H4 (cell line): ENCODE results near the gene RDM1. TPM values are rescaled to one million over a fixed set of nuclear protein-coding genes. Genes with fewer than 3 reads are reported as not detected.
"Not testable (repeated sequence)": the region's sequence is repeated elsewhere in the genome, so short reads cannot be mapped to it uniquely, and the experiment has no call there.

ENCODE experiments used
- DNase-seq: peaks from one replicate; pipeline ENCODE4 v3.0.0-alpha.2; 2015; ENCODE audit warnings: low spot score
- total RNA-seq: library from RNA; depleted of rRNA; stranded (reverse); fragments of >200 nt; shearing (Covaris generic); gene quantifications from 2 replicates; pipeline ENCODE4 v1.2.3, GENCODE V29; 2014

Gene RDM1
- total RNA-seq, 1 experiment from 2014 or later, result 0.66 TPM

DNA sequence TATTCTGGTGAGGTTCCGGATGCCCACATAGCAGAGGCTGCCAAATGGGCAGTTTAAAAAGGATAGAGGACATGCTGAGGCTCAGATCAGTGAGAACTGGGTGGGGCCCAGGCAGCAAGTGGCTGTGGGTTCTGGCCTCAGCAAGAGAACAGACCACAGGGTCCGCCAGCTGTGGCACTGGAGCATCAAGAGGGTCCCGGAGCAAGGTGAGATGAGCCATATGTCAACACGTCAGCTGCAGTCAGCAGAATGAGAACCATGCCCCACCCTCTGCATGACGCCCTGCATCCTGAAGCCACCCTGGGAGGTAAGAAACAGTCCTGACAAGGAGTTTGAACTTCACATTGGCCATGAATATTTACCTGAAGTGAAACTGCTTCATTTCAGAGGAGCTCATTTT is 30.3 kb downstream of the RDM1 start:
- no peak for DNase-seq

DNA sequence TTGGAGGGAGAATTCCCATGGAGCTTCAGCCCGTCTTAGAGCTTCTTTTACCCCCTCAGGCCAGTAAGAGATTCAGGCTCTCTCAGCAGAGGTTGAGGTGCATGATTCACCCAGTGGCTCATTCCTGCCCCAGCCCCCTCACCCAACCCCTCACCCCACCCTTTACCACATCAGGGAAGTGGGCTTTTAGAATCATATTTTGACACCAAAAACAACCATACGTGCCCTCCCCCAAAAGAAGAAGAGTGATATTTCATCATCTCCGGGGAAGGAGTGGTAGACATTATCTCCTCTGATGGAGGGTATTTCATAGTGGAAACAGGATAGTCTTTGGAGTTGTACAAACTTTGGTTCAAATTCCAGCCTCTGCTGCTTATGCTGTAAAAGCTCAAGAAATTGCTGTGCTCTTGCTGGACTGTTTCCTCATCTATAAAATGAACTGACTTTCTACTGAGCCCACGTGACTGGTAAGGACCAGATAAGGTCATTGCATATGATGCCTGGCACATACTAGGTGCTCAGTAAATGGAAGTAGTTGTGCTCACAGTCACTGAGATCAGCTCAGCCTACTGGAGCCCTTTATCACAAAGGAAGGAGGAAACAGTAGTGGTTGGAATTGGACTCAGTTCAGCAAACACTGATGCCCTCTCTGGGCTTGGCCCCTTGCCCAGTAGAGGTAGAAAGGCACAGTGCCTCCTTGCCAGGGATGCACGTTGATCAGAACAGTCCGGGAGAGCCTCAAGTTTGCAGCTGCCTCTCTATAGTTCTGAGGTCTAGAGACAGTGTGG is 32.1 kb downstream of the RDM1 start:
- DNase-seq, result peak; percentile 64

DNA sequence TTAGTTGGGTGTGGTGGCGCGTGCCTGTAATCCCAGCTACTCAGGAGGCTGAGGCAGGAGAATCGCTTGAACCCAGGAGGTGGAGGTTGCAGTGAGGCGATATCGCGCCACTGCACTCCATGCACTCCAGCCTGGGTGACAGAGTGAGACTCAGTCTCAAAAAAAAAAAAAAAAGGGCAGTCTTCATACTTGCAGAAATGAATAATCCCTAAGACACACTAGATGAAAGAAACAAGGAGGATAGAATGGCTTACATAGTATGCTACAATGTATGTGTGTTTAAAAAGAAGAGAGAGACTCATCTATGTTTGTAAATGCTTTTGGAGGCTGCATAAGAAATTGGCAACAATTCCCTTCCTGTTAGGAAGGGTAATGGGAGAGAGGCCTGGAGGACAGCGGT is 32.8 kb downstream of the RDM1 start:
- DNase-seq, result not testable (repeated sequence)

DNA sequence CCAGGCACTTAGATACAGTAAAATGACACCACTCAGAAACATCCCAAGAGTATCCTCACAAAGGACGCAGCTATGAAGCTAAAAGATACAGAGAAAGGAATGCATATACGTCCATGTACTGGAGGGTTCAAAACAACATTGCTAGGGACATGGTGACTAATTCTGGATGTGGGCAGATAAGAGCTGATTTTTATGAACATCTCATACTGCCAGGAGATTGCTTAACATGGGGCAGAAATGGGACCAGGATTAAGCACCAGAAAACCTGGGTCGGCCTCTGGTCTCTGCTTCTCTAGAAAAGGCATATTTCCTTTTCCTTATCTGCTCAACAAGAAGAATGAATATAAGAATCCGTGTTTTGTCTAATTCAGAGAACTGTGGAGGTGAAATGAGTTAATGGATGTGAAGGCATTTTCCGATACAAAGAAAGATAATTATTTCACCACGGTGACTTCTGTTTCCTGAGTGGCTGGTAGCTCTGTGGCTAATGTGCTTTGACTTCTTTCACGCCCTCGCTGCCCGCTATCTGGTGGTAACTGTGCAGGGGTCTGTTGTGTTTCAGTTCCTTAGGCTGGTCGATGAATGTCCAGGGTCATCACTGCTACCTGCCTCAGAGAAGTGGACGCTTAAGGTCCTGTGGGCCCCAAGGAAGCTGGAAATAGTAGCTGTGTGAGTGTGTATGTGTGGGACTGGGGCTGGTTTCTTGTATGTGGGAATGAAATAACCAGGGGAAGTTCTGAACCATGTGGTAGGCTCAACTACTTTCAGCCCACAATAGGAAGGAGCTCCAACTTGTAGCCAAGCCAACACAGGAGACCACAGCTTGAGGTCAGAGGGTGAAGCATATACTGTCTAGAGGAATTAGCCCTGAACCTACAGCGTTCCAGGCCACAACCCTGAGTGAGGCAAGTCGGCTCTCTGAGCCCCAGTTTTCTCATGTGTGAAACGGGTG is 34.7 kb downstream of the RDM1 start:
- DNase-seq, result no peak

DNA sequence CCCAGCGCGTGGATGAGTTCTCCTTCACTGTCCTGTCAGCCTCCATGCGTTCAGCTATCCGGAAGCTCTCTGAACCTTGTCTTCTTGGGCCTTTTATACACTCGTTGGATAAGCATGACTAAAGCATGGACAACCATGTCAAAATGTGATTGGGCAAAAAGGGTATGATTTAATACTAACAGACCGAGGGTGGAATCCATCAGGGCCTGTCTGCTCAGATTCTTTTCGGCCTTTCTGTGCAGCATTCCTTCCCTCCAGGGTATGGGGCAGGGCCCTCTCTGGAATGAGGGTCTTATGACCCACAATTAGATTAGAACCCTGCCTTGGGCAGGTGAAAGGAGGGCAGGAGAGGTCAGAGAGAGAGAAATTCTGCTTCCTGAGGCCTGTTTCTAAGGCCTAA is 36.4 kb downstream of the RDM1 start:
- no peak for DNase-seq

DNA sequence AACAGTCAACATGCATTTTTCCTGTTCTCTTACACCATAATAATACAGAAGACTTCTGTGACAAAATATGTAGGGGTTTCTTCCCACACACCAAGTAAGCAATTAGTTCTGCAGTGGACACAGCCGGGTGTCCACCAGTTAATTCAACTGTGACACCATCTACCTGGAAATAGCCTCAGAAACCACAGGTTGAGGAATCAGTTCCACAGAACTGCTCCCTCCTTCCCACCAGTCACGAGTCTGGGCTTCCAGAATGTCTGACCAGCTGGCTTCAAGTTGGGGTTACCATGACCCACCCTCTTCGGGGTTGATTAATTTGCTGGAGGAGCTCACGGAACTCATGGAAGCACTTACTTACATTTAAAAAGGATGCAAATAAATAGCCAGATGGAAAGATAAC is 36.8 kb downstream of the RDM1 start:
- no peak for DNase-seq

DNA sequence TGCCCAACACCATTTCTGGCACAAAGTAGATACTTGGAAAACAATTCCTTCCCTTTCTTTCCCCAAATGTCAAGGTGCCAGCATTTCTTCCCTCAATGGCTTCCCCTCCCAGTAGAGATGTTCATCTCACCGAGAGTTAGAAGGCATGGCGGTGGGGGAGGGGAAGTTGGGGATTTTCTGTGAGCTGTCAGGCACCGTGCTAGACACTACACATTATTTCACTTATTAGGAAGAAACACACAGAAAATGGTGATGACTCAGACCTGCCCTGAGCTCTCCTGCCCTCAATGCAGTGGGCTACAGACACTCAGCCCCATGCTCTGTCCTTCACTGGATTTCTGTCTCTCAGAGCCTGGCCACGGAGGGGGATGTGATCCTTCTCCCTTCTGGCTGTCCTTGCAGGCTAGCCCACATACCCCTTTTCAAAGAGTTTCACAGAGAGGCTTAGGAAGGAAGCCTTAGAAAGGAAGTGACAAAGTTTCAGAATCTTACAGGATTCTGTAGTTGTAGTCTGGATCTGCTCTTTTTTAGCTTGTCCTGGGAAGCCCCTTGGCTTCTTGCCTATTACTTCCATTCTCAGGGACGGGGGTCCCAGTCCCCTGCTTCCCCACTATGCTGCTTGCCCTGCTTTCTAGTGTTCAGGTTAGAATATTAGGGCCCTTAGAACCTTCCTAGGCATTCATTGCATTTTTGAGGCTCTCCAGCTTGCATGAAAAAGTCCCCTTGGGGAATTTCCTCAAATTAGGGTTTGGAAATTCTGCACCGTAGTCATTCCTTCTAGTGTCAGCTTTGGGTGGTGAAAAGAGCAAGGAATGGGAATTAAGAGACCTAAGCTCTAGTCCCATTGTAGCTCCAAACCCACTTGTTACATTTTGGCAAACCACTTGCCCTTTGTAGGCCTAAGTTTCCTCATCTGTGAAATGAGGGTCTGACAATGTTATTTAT is 38.2 kb downstream of the RDM1 start:
- DNase-seq, result no peak

DNA sequence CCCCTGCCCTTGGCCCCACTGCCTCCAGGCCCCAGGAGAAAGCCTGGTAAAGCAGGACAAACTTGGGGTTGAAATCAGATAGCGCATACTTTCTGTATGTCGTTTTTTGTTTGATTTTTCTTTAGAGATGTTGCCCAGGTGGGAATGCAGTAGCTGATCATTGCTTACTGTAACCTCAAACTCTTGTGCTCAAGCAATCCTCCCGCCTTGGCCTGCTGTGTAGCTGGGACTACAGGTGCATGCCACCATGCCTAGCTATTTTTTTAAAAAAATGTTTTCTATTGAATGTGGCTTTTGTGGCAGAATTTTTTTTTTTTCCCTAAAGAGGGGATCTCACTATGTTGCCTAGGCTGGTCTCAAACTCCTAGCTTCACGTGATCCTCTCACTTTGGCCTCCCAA is 39.3 kb downstream of the RDM1 start:
- no peak for DNase-seq

DNA sequence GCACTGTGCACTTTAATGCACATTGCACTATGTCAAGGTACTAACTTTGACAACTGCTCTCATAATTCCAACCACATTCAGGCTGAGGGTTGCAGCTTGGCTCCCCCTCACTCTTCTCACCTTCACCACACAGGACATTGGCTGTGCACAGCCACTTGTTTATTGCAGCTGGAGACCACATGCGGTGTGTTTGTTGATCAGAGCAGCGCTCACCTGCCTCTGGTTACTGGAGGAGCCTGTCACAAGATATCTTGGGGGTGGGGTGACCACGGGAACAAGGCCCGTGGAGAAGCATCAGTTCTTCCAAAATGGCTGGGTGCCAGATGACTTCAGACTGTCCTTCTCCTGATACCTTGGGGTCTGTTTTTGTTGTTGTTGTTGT is 39.8 kb downstream of the RDM1 start:
- no peak for DNase-seq

DNA sequence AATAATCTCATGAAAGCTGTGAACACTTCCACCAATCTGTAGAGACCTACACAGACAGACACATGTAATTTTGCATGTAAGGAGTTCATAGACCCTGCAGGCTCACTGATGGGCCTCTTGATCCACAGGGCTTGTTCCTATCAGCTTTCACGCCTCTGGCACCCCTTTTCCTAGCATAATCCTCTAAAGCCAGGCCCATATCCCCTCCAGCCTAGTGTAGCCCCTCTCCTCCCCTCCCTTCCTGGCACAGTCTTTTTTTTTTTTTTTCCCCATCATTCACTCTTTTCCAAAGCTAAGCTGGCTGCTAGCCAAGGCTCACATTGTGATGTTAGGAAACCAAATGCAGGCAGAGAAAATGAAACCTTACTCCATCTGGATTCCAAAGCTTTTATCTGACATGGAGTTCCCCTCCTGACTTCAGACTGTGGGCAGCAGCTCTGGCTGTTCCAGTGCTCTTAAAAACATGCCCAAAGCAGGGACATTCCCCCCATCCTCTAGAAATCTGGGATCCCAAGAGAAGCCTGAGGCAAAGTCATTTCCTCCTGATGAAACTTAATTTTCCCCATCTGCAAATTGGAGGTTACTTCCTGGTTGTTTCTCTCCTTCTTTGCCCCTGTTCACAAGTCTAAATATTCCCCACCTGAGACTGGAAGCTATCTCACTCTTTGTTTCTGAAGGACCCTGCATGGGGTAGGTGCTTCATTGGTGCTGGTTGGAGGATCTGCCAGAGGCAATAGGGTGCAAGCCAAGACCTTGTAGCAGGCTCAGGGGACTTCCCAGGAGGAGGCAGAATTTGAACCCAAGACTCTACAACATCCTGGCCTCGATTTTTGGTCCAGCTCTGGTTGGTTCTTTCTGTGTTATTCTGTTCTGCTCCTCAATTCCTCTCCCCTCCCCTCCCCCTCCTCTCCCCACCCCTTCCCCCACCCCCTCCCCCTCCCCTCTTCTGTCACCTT is 40.5 kb downstream of the RDM1 start:
- peak; percentile 62 for DNase-seq

DNA sequence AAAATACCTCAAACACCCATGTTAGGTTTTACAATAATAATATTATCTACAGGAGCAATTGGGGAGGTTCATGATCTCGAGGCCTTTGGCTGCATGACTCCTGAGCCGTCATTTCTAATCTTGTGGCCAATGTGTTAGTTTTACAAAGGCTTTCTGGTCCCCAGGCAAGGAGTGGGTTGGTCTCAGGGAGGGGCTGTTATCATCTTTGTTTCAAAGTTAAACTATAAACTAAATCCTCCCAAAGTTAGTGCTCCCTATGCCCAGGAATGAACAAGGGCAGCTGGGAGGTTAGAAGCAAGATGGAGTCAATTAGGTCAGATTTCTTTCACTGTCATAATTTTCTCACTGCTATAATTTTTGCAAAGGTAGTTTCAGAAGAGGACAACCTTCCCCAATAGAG is 41.3 kb downstream of the RDM1 start:
- DNase-seq, result no peak

DNA sequence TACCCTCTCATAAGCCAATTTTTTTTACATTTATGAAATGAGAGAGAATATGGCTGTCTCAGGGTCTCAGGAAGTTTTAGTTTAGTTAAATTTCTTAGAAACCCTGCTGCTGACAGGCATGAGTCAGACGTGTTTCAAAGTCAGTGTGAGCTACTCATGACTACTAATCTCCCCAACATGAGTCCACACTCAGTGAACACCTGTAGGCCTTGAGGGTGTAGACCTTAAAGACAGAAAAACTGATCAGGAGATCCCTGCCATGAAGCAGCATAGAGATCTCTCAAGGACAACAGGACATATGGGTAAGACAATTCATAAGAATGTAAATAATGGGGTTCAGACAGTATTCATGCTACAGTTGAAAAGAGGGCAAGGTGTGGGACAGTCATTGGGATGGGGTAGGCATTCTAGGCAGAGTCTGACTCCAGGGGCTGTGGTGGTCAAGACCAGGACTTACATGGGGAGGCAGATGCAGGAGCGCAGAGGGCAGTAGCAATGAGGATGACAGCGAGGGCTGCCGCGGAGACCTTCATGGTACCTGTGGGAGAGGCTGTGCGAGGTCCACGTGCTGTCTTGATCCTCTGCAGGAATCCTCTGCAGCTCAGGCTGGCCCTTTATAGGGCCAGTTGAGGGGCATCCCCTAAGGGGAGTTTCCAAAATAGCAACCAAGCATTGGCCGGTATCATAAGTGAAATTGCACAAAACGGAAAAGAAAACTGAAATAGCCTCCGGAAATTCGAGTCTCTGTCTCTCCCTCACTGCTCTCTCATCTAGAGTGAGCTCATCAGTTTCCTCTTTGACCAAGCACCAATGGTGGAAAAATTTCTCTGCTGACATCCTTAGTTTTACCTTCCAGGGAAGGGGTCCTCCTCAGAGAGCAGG is 50.6 kb downstream of the RDM1 start, which contains the start of gene CCL5:
Gene CCL5 (minus strand): TSS at position 588 of the 882 bp plus-strand sequence.
- no peak for DNase-seq

DNA sequence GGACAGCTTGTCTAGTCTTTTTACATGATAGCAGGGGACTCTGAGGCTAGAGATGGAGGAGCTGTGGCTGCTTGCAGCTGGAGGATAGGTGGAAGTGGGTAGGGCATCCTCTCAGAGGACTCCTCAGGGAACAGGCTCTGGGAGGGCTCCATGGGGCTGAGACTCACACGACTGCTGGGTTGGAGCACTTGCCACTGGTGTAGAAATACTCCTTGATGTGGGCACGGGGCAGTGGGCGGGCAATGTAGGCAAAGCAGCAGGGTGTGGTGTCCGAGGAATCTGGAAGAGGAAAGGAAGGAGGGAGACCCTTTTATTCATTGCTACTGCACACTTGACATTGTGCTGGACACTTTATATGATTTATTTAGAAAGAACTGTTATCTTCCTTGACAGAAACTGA is 52.2 kb downstream of the RDM1 start:
- DNase-seq, result no peak

DNA sequence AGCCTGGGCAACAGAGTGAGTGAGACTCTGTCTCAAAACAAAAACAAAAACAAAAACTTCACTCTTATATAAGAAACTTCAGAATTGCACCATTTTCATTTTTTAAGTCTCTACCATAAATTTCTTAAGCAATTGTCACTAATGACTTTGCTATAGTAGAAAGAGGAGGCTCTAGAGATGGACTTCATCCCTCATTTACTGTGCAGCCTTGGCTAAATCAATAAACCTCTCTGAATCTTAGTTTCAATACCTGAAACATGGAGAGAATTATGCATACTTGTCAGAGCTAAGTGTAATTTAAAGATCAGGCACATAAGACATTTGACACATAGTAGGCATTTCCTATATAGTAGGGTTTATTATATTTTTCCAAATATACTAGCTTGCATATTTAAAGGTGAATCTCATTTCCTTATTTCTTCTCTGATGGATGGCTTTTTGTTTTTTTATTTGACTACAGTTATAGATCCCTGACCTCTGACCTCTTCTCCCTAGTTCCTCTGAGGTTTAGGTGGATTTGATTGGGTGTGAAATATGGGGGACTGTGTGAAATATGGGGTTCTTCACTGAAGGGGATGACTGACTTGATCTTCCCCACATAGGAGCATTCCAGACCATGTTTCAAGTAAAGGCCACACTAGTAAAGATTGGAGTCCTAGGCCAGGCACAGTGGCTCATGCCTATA is 53.1 kb downstream of the RDM1 start:
- no peak for DNase-seq

DNA sequence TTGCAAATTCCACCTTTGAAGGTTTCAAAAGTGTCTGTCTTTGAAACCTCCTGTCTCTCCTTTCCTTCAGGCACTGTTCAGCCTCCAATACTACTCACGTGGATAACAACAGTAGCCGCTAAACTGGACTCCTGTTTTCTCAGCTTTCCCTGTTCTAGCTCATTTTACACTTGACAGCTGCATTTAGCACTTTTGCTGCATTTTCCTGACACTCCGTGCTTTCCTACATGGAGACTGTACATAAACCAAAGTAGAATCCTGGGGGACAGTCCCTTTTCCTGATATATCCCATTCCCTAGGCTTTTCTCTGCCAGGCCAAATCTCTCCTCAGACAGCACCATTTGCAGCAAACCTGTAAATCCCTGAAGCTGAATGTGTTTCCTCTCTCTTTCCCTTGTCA is 54.0 kb downstream of the RDM1 start:
- DNase-seq, result no peak

DNA sequence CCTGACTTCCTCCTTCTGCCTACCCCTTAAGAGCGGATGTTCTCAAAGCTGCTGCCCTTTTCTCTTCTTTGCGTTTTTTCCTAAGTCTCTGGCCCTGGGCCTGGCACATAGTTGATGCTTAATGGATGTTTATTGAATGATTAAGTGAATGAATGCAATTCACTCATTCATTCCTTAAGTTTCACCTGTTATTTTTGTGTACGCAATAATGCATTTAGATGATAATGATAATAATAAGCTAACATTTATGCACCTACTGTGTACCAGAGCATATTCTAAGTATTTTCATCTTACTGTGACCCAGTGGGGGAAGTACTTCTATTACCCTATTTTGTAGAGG is 54.8 kb downstream of the RDM1 start:
- DNase-seq, result no peak

DNA sequence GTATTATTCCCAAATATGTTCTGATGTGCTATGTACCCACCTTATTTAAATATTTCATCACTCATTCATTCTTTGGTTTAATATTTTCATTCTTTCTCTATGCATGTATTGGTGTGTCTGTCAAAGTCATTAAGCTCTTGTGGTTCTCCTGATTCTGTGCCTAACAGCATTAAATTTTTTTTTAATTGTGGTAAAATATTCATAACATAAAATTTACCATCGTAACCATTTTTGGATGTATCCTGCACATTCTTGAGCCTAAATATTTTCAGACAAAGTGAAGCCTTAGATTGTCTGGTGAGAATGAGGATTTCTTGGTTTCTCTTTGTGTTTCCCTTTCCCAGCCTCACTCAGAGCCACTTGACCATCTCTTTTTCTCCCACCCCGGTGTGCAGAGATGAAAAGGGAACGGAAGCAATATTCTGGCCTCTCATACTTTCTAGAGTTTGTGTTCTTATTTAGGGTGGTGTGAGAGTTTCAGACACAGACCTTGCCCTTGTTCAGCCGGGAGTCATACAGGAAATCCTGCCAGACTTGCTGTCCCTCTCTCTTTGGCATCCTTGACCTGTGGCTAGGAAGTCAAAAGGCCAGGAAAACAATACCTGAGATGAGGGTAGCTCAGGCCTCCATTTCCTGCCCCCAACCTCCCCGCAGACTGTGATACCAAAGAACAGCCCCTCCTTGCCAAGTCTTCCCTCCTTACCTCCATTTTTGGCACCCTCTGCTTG is 55.3 kb downstream of the RDM1 start:
- DNase-seq, result no peak

DNA sequence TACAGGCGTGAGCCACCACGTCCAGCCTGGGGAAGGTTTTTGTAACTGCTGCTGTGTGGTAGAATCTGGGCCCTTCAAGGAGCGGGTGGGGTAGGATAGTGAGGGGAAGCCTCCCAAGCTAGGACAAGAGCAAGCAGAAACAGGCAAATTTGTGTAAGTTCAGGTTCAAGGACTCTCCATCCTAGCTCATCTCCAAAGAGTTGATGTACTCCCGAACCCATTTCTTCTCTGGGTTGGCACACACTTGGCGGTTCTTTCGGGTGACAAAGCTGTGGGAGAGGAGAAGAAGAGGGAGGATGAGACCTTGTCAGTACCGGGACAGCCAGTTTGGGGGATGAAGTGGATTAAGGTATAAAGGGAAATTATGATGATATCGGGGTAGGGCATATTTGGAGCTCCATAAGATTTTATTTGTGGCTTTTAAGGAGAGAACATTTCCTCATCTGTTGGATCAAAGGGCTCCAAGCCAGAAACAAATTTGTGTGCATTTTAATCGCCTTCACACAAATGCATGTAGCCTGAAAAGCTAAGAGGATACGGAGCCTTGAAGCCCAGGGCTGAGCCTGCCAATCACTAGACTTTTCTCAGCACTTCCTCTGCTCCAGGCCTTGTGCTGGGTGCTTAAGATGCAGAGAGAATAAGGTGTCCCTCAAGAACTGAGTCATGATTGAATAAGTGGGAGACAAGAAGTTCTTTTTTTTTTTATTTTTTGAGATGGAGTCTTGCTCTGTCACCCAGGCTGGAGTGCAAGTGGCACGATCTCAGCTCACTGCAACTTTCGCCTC is 58.2 kb downstream of the RDM1 start:
- DNase-seq, result no peak
